Ishikawa (cell line): Measurements from ENCODE around the gene KRT1.

Source experiments
- CEBPB ChIP-seq: IDR thresholded peaks from 2 replicates; pipeline ENCODE4 v1.6.1; 2012
- CREB1 ChIP-seq: IDR thresholded peaks from 2 replicates; pipeline ENCODE4 v1.6.1; 2012; ENCODE audit warnings: low read depth
- FOXM1 ChIP-seq: IDR thresholded peaks from 2 replicates; pipeline ENCODE4 v1.6.1; 2012; ENCODE audit warnings: low read depth, borderline replicate concordance
- NFIC ChIP-seq: IDR thresholded peaks from 2 replicates; pipeline ENCODE4 v1.6.1; 2012
- TAF1 ChIP-seq: IDR thresholded peaks from 2 replicates; pipeline ENCODE4 v1.6.1; 2012; ENCODE audit warnings: low read depth, mild to moderate bottlenecking
- TEAD4 ChIP-seq: IDR thresholded peaks from 2 replicates; pipeline ENCODE4 v1.6.1; 2012
- ZBTB7A ChIP-seq: IDR thresholded peaks from 2 replicates; pipeline ENCODE4 v1.6.1; 2012; ENCODE audit warnings: low read depth
- TF ChIP-seq, protein P1 (sequence below): IDR thresholded peaks from 2 replicates; pipeline ENCODE4 v1.6.1; 2012; ENCODE audit warnings: low read depth, mild to moderate bottlenecking

DNA sequence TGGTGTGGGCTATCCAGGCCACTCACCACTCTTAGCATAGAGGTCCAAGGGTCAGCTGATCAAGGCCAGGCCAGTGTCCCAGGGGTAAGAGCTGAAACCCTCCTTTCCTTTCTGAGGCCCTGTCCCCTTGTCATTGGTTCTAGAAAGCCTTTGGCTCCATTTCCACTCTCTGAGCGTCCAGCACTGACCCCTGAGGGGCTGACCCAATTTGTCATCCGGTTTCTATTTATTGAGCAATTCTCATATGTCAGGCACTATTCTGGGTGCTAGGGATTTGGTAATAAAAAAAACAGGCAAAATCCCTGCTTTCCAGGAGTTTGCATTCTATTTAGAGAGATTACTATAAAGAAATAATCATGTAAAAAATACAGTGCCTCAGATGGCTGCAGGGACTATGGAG lies 19.8 kb upstream of the KRT1 start:
- TF ChIP-seq TEAD4 (no peak), TAF1 (no peak), CREB1 (no peak), CEBPB (no peak), NFIC (no peak), ZBTB7A (no peak), FOXM1 (no peak)
- TF ChIP-seq, protein P1, sequence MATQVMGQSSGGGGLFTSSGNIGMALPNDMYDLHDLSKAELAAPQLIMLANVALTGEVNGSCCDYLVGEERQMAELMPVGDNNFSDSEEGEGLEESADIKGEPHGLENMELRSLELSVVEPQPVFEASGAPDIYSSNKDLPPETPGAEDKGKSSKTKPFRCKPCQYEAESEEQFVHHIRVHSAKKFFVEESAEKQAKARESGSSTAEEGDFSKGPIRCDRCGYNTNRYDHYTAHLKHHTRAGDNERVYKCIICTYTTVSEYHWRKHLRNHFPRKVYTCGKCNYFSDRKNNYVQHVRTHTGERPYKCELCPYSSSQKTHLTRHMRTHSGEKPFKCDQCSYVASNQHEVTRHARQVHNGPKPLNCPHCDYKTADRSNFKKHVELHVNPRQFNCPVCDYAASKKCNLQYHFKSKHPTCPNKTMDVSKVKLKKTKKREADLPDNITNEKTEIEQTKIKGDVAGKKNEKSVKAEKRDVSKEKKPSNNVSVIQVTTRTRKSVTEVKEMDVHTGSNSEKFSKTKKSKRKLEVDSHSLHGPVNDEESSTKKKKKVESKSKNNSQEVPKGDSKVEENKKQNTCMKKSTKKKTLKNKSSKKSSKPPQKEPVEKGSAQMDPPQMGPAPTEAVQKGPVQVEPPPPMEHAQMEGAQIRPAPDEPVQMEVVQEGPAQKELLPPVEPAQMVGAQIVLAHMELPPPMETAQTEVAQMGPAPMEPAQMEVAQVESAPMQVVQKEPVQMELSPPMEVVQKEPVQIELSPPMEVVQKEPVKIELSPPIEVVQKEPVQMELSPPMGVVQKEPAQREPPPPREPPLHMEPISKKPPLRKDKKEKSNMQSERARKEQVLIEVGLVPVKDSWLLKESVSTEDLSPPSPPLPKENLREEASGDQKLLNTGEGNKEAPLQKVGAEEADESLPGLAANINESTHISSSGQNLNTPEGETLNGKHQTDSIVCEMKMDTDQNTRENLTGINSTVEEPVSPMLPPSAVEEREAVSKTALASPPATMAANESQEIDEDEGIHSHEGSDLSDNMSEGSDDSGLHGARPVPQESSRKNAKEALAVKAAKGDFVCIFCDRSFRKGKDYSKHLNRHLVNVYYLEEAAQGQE = no peak
